GM18907 (cell line): ENCODE data around the gene HAGHL.
"Not testable (repeated sequence)": the region's sequence is repeated elsewhere in the genome, so short reads cannot be mapped to it uniquely, and the experiment has no call there.

Experiments
- ATAC-seq: cut with Tn5 transposase; IDR thresholded peaks from one replicate; pipeline ENCODE4 v1.9.1; 2021; ENCODE audit warnings: mild to moderate bottlenecking, moderate library complexity; ENCODE audit not compliant: unreplicated experiment

The HAGHL gene

GRCh38 chr16:766820-767640, 40.1 kb downstream of the HAGHL start:
- no peak for ATAC-seq

- ATAC-seq: no peak
Observed at GRCh38 chr16:767743-768235, 40.9 kb downstream of the HAGHL start.

GRCh38 chr16:768428-768827, 41.5 kb downstream of the HAGHL start:
- ATAC-seq: no peak

- ATAC-seq: no peak
Observed at GRCh38 chr16:769184-769784, 42.4 kb downstream of the HAGHL start.

GRCh38 chr16:769934-770333, 43.0 kb downstream of the HAGHL start:
- ATAC-seq: no peak

GRCh38 chr16:770411-770810, 43.5 kb downstream of the HAGHL start:
- ATAC-seq: no peak

- no peak for ATAC-seq
Observed at GRCh38 chr16:772959-773358, 46.1 kb downstream of the HAGHL start.

GRCh38 chr16:774086-775001, 47.4 kb downstream of the HAGHL start:
- ATAC-seq: no peak

GRCh38 chr16:775236-775796, 48.4 kb downstream of the HAGHL start:
- no peak for ATAC-seq

GRCh38 chr16:776298-776697, 49.4 kb downstream of the HAGHL start:
- not testable (repeated sequence) for ATAC-seq

GRCh38 chr16:776824-777223, 49.9 kb downstream of the HAGHL start:
- ATAC-seq: no peak

- ATAC-seq: no peak
Observed at GRCh38 chr16:777826-778225, 50.9 kb downstream of the HAGHL start.

GRCh38 chr16:778447-778846, 51.5 kb downstream of the HAGHL start:
- ATAC-seq: no peak

GRCh38 chr16:778909-779527, 52.1 kb downstream of the HAGHL start:
- no peak for ATAC-seq
